ENCODE measurements around the gene LMNA. TPM values are rescaled to one million over a fixed set of nuclear protein-coding genes. Genes with fewer than 3 reads are reported as not detected.

The LMNA gene
- total and polyA plus RNA-seq, 10 of the 15 experiments (the other 5 are each of a cell fraction or from before 2014, with no cell fraction given): 0.42 to 334 (median 81.1) TPM

DNA sequence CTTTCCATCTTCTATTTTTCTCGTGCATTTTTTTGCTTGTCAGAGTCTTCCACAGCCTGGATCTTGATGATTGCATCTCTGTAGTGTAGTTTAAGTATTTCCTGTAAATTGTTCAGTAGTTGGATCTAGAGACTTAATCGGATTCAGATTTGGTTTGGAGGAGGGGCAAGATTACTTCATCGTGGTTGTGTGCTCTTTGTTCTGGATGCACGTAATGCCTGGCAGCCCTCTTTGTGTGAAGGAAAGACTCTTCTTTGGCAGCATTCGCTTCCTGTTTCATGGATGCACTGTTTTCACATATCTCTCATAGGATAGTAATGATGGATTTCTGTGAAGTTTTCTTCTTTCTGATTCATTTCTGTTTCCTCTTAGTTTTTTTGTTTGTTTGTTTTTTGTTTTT is 53.0 kb downstream of the LMNA start:
- Histone ChIP-seq H3K27ac (ENCODE audit: control insufficient read depth, insufficient read depth) (no peak overlapping the region), H3K9me3 (replicated peaks; ENCODE audit: control insufficient read depth, insufficient read depth, low read length) (peaks cover 4% of the 10 kb centered on the region), H3K27me3 (replicated peaks in 1 of 2; ENCODE audit: control insufficient read depth in 2 of 2, insufficient read depth in 2 of 2, low read length in 1 of 2) (no peaks in the 10 kb centered on the region), H4K20me1 (ENCODE audit: control insufficient read depth, insufficient read depth) (no peaks in the 10 kb centered on the region), H3K4me1 (ENCODE audit: control insufficient read depth, insufficient read depth, low read length) (no peaks in the 10 kb centered on the region), H3K4me2 (ENCODE audit: control insufficient read depth, insufficient read depth) (no peak overlapping the region), H3K4me3 (no peak overlapping the region), H2AFZ (ENCODE audit: control insufficient read depth, low read depth, low read length) (no peak overlapping the region), H3K79me2 (ENCODE audit: control insufficient read depth, insufficient read depth, low read length) (no peaks in the 10 kb centered on the region), H3K9ac (ENCODE audit: control insufficient read depth, insufficient read depth, low read length) (no peak overlapping the region), H3K36me3 (ENCODE audit: control insufficient read depth in 2 of 2, insufficient read depth in 2 of 2, low read length in 1 of 2) (peaks cover 2 to 12% of the 10 kb centered on the region in 2 experiments; a peak in 3 of 4 replicates)
- ChIA-PET SMC1A (ENCODE audit: uncharacterized antibody, unreplicated experiment) (interaction anchor here (0.9 to 1.1 kb wide), 2 partner anchors 12 to 57 kb away, joined by 3 read pairs; no protein-coding TSS in a partner anchor), POLR2A (no interaction called here), CTCF (no interaction called here), RAD21 (ENCODE audit: unreplicated experiment) (no interaction called here)
- in situ Hi-C loops (cut with MboI): no loop called here
- no peak for FAIRE-seq
- TF ChIP-seq E2F8 (IDR thresholded peaks at IDR 0.05; ENCODE audit: low read depth, partially characterized antibody) (no peak), ZBTB33 (IDR thresholded peaks at IDR 0.05) (no peak), CREM (IDR thresholded peaks at IDR 0.05; ENCODE audit: low read depth) (no peak), SUPT20H (IDR thresholded peaks at IDR 0.05; ENCODE audit: borderline replicate concordance, control insufficient read depth, low read depth, low read length) (no peak), ELK1 (IDR thresholded peaks at IDR 0.05; ENCODE audit: low read depth, low read length) (no peak), BACH1 (IDR thresholded peaks at IDR 0.05; ENCODE audit: borderline replicate concordance) (no peak), NR2F1 (conservative IDR thresholded peaks at IDR 0.05) (no peak)
- TF ChIP-seq, protein P1, sequence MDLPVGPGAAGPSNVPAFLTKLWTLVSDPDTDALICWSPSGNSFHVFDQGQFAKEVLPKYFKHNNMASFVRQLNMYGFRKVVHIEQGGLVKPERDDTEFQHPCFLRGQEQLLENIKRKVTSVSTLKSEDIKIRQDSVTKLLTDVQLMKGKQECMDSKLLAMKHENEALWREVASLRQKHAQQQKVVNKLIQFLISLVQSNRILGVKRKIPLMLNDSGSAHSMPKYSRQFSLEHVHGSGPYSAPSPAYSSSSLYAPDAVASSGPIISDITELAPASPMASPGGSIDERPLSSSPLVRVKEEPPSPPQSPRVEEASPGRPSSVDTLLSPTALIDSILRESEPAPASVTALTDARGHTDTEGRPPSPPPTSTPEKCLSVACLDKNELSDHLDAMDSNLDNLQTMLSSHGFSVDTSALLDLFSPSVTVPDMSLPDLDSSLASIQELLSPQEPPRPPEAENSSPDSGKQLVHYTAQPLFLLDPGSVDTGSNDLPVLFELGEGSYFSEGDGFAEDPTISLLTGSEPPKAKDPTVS (IDR thresholded peaks at IDR 0.05; ENCODE audit: low read depth, low read length): no peak
- over 99% methylated on average over 5 of the region's 5 CpGs for WGBS (ENCODE audit: insufficient coverage, insufficient replicate concordance, low lambda C conversion rate, missing lambda C conversion rate)
- intact Hi-C loops (cut with micrococcal nuclease; ENCODE audit: unreplicated experiment): no loop called here
- no peak for DNase-seq (ENCODE audit: low read depth, low spot score)
- no peak for ATAC-seq
- no TSS peak for BruUV-seq (replicated peaks)

All from GM12878 (cell line).